Neural cell (in vitro differentiated cells): Measurements from ENCODE around the gene ADRA2A.

Experiments used
- EZH2 ChIP-seq: fragments of 200-600, 300-800 bp; shearing (Covaris generic), sonication (generic); IDR thresholded peaks from 2 replicates; pipeline ENCODE4 v1.6.1; 2014; ENCODE audit warnings: antibody characterized with exemption, low read length, borderline replicate concordance, mild to moderate bottlenecking; ENCODE audit not compliant: insufficient read depth, poor library complexity, severe bottlenecking
- TF ChIP-seq, protein P1 (sequence below): fragments of 450-650 bp; IDR thresholded peaks from 2 replicates; pipeline ENCODE4 v1.5.1; 2014; ENCODE audit warnings: antibody characterized with exemption, mild to moderate bottlenecking, moderate library complexity; ENCODE audit not compliant: poor library complexity, severe bottlenecking

DNA sequence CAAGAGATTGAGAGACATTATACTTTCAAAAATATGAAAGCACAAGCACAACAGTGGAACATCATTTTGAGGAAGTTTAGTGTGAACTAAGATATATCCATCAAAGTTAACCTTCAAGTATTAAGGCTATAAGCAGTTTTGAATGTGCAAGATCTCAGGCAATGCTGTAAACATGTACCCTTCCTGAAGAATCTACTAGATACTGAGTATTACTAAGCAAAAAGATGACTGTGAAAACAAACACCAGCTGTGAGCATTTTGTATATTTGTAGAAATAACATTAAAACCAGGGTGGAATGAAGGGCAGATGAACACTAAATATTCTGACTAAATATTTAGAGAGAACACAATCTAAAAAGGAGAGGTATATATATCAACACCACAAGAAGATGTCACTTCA, 41.3 kb upstream of the ADRA2A start:
- TF ChIP-seq, protein P1, sequence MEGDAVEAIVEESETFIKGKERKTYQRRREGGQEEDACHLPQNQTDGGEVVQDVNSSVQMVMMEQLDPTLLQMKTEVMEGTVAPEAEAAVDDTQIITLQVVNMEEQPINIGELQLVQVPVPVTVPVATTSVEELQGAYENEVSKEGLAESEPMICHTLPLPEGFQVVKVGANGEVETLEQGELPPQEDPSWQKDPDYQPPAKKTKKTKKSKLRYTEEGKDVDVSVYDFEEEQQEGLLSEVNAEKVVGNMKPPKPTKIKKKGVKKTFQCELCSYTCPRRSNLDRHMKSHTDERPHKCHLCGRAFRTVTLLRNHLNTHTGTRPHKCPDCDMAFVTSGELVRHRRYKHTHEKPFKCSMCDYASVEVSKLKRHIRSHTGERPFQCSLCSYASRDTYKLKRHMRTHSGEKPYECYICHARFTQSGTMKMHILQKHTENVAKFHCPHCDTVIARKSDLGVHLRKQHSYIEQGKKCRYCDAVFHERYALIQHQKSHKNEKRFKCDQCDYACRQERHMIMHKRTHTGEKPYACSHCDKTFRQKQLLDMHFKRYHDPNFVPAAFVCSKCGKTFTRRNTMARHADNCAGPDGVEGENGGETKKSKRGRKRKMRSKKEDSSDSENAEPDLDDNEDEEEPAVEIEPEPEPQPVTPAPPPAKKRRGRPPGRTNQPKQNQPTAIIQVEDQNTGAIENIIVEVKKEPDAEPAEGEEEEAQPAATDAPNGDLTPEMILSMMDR = no peak
- no peak for TF ChIP-seq EZH2
